ENCODE results near the gene DCST2. TPM values are rescaled to one million over a fixed set of nuclear protein-coding genes. Genes with fewer than 3 reads are reported as not detected.

Gene DCST2
- total and polyA plus RNA-seq, 9 of the 15 experiments (the other 6 are each of a cell fraction or from before 2014, with no cell fraction given), result 0.09 to 0.49 (median 0.11) TPM; not detected in 3

DNA sequence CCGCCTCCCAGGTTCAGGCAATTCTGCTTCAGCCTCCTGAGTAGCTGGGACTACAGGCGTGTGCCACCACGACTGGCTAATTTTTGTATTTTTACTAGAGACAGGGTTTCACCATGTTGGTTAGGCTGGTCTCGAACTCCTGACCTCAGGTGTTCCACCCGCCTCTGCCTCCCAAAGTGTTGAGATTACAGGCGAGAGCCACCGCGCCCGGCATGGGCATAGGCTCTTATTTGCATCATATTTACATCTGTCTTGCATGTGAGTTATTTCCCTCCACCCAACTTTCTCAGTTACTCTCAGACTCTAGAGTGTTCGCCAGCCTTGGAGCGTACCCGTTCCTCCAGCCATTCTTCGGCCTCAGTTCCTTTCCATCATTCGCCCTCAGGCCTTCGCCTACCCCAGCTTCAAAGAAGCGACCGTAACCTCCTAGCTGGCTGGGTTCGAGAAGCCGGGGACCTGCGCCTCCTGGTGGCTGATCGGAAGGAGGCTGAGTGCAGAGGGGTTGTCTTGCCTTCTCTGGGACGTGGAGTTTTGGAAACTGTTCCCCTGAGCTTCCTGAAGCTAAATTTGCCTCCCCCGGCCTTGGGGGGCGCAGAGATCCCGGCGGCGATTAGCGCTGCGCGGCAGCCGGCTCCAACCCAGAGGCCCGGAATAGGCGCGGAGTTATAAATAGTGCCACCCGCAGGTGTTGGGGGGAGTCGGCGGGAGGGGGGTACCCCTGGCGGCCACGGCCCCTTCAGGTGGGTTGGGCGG, 34.6 kb downstream of the DCST2 start (continued):
- TF ChIP-seq, protein P1, sequence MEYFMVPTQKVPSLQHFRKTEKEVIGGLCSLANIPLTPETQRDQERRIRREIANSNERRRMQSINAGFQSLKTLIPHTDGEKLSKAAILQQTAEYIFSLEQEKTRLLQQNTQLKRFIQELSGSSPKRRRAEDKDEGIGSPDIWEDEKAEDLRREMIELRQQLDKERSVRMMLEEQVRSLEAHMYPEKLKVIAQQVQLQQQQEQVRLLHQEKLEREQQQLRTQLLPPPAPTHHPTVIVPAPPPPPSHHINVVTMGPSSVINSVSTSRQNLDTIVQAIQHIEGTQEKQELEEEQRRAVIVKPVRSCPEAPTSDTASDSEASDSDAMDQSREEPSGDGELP (CRISPR knock-in tag; IDR thresholded peaks at IDR 0.05; ENCODE audit: borderline replicate concordance), result peak; percentile 37; the same call in 1 of the 2 replicates
- TF ChIP-seq EWSR1 (IDR thresholded peaks at IDR 0.05; ENCODE audit: borderline replicate concordance, low read depth, partially characterized antibody) (no peak), EP400 (IDR thresholded peaks at IDR 0.05) (no peak), ZNF584 (CRISPR knock-in tag; IDR thresholded peaks at IDR 0.05; ENCODE audit: low read depth) (no peak), DPF2 (IDR thresholded peaks at IDR 0.05) (peak; percentile 43), ATF1 (CRISPR knock-in tag; IDR thresholded peaks at IDR 0.05) (no peak), ATF1 (tag; IDR thresholded peaks at IDR 0.05) (no peak), PML (IDR thresholded peaks at IDR 0.05; ENCODE audit: low read length) (no peak; the same call in 1 of the 2 replicates), KLF10 (CRISPR knock-in tag; IDR thresholded peaks at IDR 0.05) (no peak), TBP (optimal IDR thresholded peaks at IDR 0.05; ENCODE audit: low read depth, low read length) (peak; percentile 81), SAFB2 (IDR thresholded peaks at IDR 0.05; ENCODE audit: borderline replicate concordance, low read depth, low read length, severe bottlenecking) (no peak), ZNF780A (CRISPR knock-in tag; IDR thresholded peaks at IDR 0.05) (no peak), MED1 (CRISPR knock-in tag; IDR thresholded peaks at IDR 0.05; ENCODE audit: borderline replicate concordance) (no peak), TCF3 (CRISPR knock-in tag; IDR thresholded peaks at IDR 0.05) (no peak), ILK (tag; IDR thresholded peaks at IDR 0.05; ENCODE audit: borderline replicate concordance, low read depth) (no peak)
- TF ChIP-seq, protein P2, sequence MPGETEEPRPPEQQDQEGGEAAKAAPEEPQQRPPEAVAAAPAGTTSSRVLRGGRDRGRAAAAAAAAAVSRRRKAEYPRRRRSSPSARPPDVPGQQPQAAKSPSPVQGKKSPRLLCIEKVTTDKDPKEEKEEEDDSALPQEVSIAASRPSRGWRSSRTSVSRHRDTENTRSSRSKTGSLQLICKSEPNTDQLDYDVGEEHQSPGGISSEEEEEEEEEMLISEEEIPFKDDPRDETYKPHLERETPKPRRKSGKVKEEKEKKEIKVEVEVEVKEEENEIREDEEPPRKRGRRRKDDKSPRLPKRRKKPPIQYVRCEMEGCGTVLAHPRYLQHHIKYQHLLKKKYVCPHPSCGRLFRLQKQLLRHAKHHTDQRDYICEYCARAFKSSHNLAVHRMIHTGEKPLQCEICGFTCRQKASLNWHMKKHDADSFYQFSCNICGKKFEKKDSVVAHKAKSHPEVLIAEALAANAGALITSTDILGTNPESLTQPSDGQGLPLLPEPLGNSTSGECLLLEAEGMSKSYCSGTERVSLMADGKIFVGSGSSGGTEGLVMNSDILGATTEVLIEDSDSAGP (CRISPR knock-in tag; IDR thresholded peaks at IDR 0.05), result no peak
- TF ChIP-seq, protein P3, sequence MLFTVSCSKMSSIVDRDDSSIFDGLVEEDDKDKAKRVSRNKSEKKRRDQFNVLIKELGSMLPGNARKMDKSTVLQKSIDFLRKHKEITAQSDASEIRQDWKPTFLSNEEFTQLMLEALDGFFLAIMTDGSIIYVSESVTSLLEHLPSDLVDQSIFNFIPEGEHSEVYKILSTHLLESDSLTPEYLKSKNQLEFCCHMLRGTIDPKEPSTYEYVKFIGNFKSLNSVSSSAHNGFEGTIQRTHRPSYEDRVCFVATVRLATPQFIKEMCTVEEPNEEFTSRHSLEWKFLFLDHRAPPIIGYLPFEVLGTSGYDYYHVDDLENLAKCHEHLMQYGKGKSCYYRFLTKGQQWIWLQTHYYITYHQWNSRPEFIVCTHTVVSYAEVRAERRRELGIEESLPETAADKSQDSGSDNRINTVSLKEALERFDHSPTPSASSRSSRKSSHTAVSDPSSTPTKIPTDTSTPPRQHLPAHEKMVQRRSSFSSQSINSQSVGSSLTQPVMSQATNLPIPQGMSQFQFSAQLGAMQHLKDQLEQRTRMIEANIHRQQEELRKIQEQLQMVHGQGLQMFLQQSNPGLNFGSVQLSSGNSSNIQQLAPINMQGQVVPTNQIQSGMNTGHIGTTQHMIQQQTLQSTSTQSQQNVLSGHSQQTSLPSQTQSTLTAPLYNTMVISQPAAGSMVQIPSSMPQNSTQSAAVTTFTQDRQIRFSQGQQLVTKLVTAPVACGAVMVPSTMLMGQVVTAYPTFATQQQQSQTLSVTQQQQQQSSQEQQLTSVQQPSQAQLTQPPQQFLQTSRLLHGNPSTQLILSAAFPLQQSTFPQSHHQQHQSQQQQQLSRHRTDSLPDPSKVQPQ (CRISPR knock-in tag; IDR thresholded peaks at IDR 0.05; ENCODE audit: borderline replicate concordance), result no peak
- TF ChIP-seq, protein P4, sequence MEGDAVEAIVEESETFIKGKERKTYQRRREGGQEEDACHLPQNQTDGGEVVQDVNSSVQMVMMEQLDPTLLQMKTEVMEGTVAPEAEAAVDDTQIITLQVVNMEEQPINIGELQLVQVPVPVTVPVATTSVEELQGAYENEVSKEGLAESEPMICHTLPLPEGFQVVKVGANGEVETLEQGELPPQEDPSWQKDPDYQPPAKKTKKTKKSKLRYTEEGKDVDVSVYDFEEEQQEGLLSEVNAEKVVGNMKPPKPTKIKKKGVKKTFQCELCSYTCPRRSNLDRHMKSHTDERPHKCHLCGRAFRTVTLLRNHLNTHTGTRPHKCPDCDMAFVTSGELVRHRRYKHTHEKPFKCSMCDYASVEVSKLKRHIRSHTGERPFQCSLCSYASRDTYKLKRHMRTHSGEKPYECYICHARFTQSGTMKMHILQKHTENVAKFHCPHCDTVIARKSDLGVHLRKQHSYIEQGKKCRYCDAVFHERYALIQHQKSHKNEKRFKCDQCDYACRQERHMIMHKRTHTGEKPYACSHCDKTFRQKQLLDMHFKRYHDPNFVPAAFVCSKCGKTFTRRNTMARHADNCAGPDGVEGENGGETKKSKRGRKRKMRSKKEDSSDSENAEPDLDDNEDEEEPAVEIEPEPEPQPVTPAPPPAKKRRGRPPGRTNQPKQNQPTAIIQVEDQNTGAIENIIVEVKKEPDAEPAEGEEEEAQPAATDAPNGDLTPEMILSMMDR (IDR thresholded peaks at IDR 0.05 in 2 of 3, conservative IDR thresholded peaks at IDR 0.05 in 1 of 3; ENCODE audit: insufficient read depth in 2 of 3, low read depth in 1 of 3, low read length in 3 of 3), result peak; percentile 92 to 97 (median 95)
- TF ChIP-seq, protein P5, sequence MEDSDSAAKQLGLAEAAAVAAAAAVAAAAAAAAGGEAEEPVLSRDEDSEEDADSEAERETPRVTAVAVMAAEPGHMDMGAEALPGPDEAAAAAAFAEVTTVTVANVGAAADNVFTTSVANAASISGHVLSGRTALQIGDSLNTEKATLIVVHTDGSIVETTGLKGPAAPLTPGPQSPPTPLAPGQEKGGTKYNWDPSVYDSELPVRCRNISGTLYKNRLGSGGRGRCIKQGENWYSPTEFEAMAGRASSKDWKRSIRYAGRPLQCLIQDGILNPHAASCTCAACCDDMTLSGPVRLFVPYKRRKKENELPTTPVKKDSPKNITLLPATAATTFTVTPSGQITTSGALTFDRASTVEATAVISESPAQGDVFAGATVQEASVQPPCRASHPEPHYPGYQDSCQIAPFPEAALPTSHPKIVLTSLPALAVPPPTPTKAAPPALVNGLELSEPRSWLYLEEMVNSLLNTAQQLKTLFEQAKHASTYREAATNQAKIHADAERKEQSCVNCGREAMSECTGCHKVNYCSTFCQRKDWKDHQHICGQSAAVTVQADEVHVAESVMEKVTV (CRISPR knock-in tag; IDR thresholded peaks at IDR 0.05), result peak; percentile 63; the same call in 1 of the 2 replicates

All from K562 (cell line).